H1 (cell line): Measurements from ENCODE around the gene PRSS8. TPM values are rescaled to one million over a fixed set of nuclear protein-coding genes. Genes with fewer than 3 reads are reported as not detected.

Experiments
- CTCF ChIA-PET: fragments of 300-600 bp; sonication (Branson Sonifier 250); formaldehyde crosslinking; loops from one replicate; lab custom pipeline; 2021; ENCODE audit not compliant: partially characterized antibody; lab: Charles Lee
- POLR2A ChIA-PET: fragments of 300-600 bp; sonication (Branson Sonifier 250); formaldehyde crosslinking; loops from one replicate; lab custom pipeline; 2021; ENCODE audit warnings: inconsistent platforms; ENCODE audit not compliant: partially characterized antibody; lab: Charles Lee
- DNase-seq, 2 experiments: peaks; one replicate each; pipeline versions ENCODE4 v3.0.0 to v3.0.0-alpha.2; 2010 to 2022; ENCODE audit warnings: low spot score in 2 of 2, low read depth in 1 of 2, mixed read lengths in 1 of 2
- FAIRE-seq: peaks from 2 replicates; lab custom pipeline; 2011; peaks lifted over from hg19 to GRCh38; lab: Jason Lieb, UNC
- H2AFZ ChIP-seq: 2 replicates; pipeline ENCODE4 v1.8.1; 2012; ENCODE audit warnings: low read length, inconsistent platforms
- H2AK5ac ChIP-seq: 2 replicates; pipeline ENCODE4 v1.6.1; 2013; ENCODE audit warnings: low read depth, low read length
- H2BK120ac ChIP-seq: replicated peaks from 2 replicates; pipeline ENCODE3; 2013; ENCODE audit warnings: low read depth, low read length, inconsistent platforms
- H2BK12ac ChIP-seq: 2 replicates; pipeline ENCODE4 v1.6.1; 2013; ENCODE audit warnings: low read depth, low read length
- H2BK15ac ChIP-seq: 2 replicates; pipeline ENCODE4 v1.6.1; 2013; ENCODE audit warnings: low read length
- H2BK20ac ChIP-seq: 2 replicates; pipeline ENCODE4 v1.6.1; 2013; ENCODE audit warnings: low read length
- H2BK5ac ChIP-seq: 2 replicates; pipeline ENCODE4 v1.6.1; 2013; ENCODE audit warnings: low read depth, low read length
- H3K14ac ChIP-seq: 2 replicates; pipeline ENCODE4 v1.6.1; 2013; ENCODE audit warnings: inconsistent platforms; ENCODE audit not compliant: insufficient read length
- H3K18ac ChIP-seq: 2 replicates; pipeline ENCODE4 v1.6.1; 2013; ENCODE audit warnings: low read length; ENCODE audit errors: extremely low read depth
- H3K23ac ChIP-seq: 2 replicates; pipeline ENCODE4 v1.6.1; 2013; ENCODE audit warnings: inconsistent platforms; ENCODE audit not compliant: insufficient read length
- H3K23me2 ChIP-seq: 2 replicates; pipeline ENCODE4 v1.6.1; 2013; ENCODE audit warnings: low read depth, low read length
- H3K27ac ChIP-seq: 2 replicates; pipeline ENCODE4 v1.6.1; 2011; ENCODE audit warnings: low read depth, low read length, inconsistent platforms
- H3K27me3 ChIP-seq, 4 experiments: replicated peaks in 1 of 4; 1 replicate in 1 of 4; 2 replicates in 3 of 4; pipeline versions ENCODE4 v1.6.1 to v1.8.1; 2011 to 2013; ENCODE audit warnings: low read length in 3 of 4, mild to moderate bottlenecking in 3 of 4, inconsistent platforms in 2 of 4, mixed read lengths in 2 of 4, moderate library complexity in 1 of 4; ENCODE audit not compliant: control insufficient read depth in 3 of 4, insufficient read depth in 3 of 4; ENCODE audit errors: extremely low read depth in 1 of 4
- H3K36me3 ChIP-seq, 4 experiments: 2 replicates each; pipeline versions ENCODE4 v1.6.1 to v1.8.1; 2011 to 2013; ENCODE audit warnings: mild to moderate bottlenecking in 4 of 4, low read length in 3 of 4, moderate library complexity in 2 of 4, control low read depth in 1 of 4, inconsistent platforms in 1 of 4; ENCODE audit not compliant: insufficient read depth in 4 of 4, control insufficient read depth in 2 of 4
- H3K4ac ChIP-seq: replicated peaks from 2 replicates; pipeline ENCODE3; 2013; ENCODE audit warnings: low read length, low read depth, mixed read lengths, inconsistent platforms; ENCODE audit not compliant: insufficient read length
- H3K4me1 ChIP-seq, 4 experiments: replicated peaks in 1 of 4; 1 replicate in 1 of 4; 2 replicates in 3 of 4; pipeline versions ENCODE4 v1.6.1 to v1.8.1; 2011 to 2013; ENCODE audit warnings: low read length in 3 of 4, inconsistent platforms in 2 of 4, mixed read lengths in 1 of 4; ENCODE audit not compliant: insufficient read depth in 4 of 4, control insufficient read depth in 3 of 4
- H3K4me2 ChIP-seq, 2 experiments: 2 replicates each; pipeline versions ENCODE4 v1.6.1 to v1.8.1; 2011 to 2013; ENCODE audit warnings: low read depth in 2 of 2, low read length in 2 of 2, control low read depth in 1 of 2, inconsistent platforms in 1 of 2, mild to moderate bottlenecking in 1 of 2; ENCODE audit not compliant: insufficient read depth in 1 of 2
- H3K4me3 ChIP-seq, 4 experiments: fragments of 200-600, 300-600 bp in 1 of 4; sonication (generic), shearing (Covaris generic), sonication (Bioruptor Twin) in 1 of 4; 2 replicates each; pipeline versions ENCODE4 v1.5.1 to v1.8.1; 2011 to 2016; ENCODE audit warnings: low read length in 4 of 4, low read depth in 3 of 4, control low read depth in 2 of 4, inconsistent platforms in 2 of 4, mild to moderate bottlenecking in 2 of 4, mixed read lengths in 1 of 4, moderate library complexity in 1 of 4; ENCODE audit not compliant: insufficient read depth in 2 of 4; ENCODE audit errors: extremely low read depth in 1 of 4
- H3K56ac ChIP-seq: replicated peaks from 2 replicates; pipeline ENCODE3; 2013; ENCODE audit warnings: low read depth, mild to moderate bottlenecking, mixed read lengths, low read length, inconsistent platforms; ENCODE audit not compliant: insufficient read length
- H3K79me1 ChIP-seq: 2 replicates; pipeline ENCODE4 v1.6.1; 2013; ENCODE audit warnings: low read depth, low read length, control low read depth
- H3K79me2 ChIP-seq, 2 experiments: 2 replicates each; pipeline versions ENCODE4 v1.6.1 to v1.8.1; 2012 to 2013; ENCODE audit warnings: low read length in 2 of 2, mild to moderate bottlenecking in 2 of 2, inconsistent platforms in 1 of 2; ENCODE audit not compliant: insufficient read depth in 2 of 2, control insufficient read depth in 1 of 2
- H3K9ac ChIP-seq, 4 experiments: replicated peaks in 1 of 4; 1 replicate in 1 of 4; 2 replicates in 3 of 4; pipeline versions ENCODE4 v1.6.1 to v1.8.1; 2011 to 2013; ENCODE audit warnings: low read depth in 3 of 4, low read length in 3 of 4, control low read depth in 2 of 4, mild to moderate bottlenecking in 2 of 4, moderate library complexity in 2 of 4, inconsistent platforms in 1 of 4; ENCODE audit errors: extremely low read depth in 1 of 4
- H3K9me3 ChIP-seq, 2 experiments: 2 replicates each; pipeline versions ENCODE4 v1.6.1 to v1.8.1; 2012 to 2013; ENCODE audit warnings: mild to moderate bottlenecking in 2 of 2, moderate library complexity in 2 of 2, control low read depth in 1 of 2, inconsistent platforms in 1 of 2, low read depth in 1 of 2, low read length in 1 of 2, mixed read lengths in 1 of 2; ENCODE audit not compliant: insufficient read depth in 2 of 2
- H4K20me1 ChIP-seq, 2 experiments: replicated peaks in 1 of 2; 2 replicates each; pipeline versions ENCODE3 to v1.8.1; 2011 to 2013; ENCODE audit warnings: inconsistent platforms in 2 of 2, low read length in 2 of 2, mild to moderate bottlenecking in 1 of 2; ENCODE audit not compliant: insufficient read depth in 2 of 2, control insufficient read depth in 1 of 2
- H4K5ac ChIP-seq: 2 replicates; pipeline ENCODE4 v1.6.1; 2013; ENCODE audit warnings: low read length, low read depth, mixed read lengths, inconsistent platforms; ENCODE audit not compliant: insufficient read length
- H4K8ac ChIP-seq: 2 replicates; pipeline ENCODE4 v1.8.0; 2013; ENCODE audit warnings: mild to moderate bottlenecking, moderate library complexity, low read length, inconsistent platforms; ENCODE audit not compliant: insufficient read depth; ENCODE audit errors: extremely low read depth
- H4K91ac ChIP-seq: replicated peaks from 2 replicates; pipeline ENCODE3; 2013; ENCODE audit warnings: low read length, mixed read lengths, inconsistent platforms; ENCODE audit not compliant: insufficient read length
- CREB1 ChIP-seq: IDR thresholded peaks from 2 replicates; pipeline ENCODE4 v1.6.1; 2012; ENCODE audit warnings: inconsistent platforms
- HDAC6 ChIP-seq: IDR thresholded peaks from one replicate; pipeline ENCODE4 v1.7.1; 2012; ENCODE audit warnings: low read depth, mild to moderate bottlenecking, inconsistent platforms, low read length, moderate library complexity
- PHF8 ChIP-seq: fragments of 200-600 bp; sonication (generic); conservative IDR thresholded peaks from 2 replicates; pipeline ENCODE4 v1.7.1; 2012; ENCODE audit warnings: low read depth, mild to moderate bottlenecking, inconsistent platforms, low read length, moderate library complexity
- SIRT6 ChIP-seq: IDR thresholded peaks from one replicate; pipeline ENCODE4 v1.7.1; 2012; ENCODE audit warnings: low read length, inconsistent platforms
- TBP ChIP-seq: IDR thresholded peaks from 2 replicates; pipeline ENCODE4 v1.6.1; 2011; ENCODE audit warnings: low read depth, low read length, improper control_type of control experiment
- WGBS, 2 experiments: shearing (Covaris generic) in 1 of 2; methylation state at CpG; one replicate each; pipeline versions ENCODE4 v1.1.6 to v1.1.7; 2013 to 2015; ENCODE audit warnings: low lambda C conversion rate in 2 of 2, mixed read lengths in 2 of 2, inconsistent platforms in 1 of 2, low coverage in 1 of 2, missing lambda C conversion rate in 1 of 2; ENCODE audit not compliant: insufficient replicate concordance in 2 of 2, insufficient coverage in 1 of 2, insufficient read length in 1 of 2; ENCODE audit errors: extremely low coverage in 1 of 2, missing lambda C conversion rate in 1 of 2; 5-methylcytosine and 5-hydroxymethylcytosine counted together
- polyA plus RNA-seq, 7 experiments: library from polyadenylated mRNA; depleted of rRNA in 3 of 7; stranded (reverse) in 5 of 7; unstranded in 2 of 7; fragments of >200 nt in 5 of 7; fragments of 200-250 nt in 2 of 7; gene quantifications; 1 replicate in 5 of 7; 2 replicates in 1 of 7; 4 replicates in 1 of 7; pipeline versions ENCODE4 v1.2.1 to v1.2.3, GENCODE V29; 2011 to 2013; ENCODE audit warnings: missing spikeins in 2 of 7, mixed read lengths in 2 of 7
- total RNA-seq: library from RNA; stranded (reverse); fragmentation: NEBNext Ultra II Directional; extraction: Animal tissue kit (Norgen Biotek cat#: 25700); gene quantifications from 2 replicates; pipeline ENCODE4 v1.2.1, GENCODE V29; 2021

PRSS8 gene
- total and polyA plus RNA-seq, 2 of the 8 experiments (the other 6 are each of a cell fraction or from before 2014, with no cell fraction given), result 87.7 to 273 TPM

DNA sequence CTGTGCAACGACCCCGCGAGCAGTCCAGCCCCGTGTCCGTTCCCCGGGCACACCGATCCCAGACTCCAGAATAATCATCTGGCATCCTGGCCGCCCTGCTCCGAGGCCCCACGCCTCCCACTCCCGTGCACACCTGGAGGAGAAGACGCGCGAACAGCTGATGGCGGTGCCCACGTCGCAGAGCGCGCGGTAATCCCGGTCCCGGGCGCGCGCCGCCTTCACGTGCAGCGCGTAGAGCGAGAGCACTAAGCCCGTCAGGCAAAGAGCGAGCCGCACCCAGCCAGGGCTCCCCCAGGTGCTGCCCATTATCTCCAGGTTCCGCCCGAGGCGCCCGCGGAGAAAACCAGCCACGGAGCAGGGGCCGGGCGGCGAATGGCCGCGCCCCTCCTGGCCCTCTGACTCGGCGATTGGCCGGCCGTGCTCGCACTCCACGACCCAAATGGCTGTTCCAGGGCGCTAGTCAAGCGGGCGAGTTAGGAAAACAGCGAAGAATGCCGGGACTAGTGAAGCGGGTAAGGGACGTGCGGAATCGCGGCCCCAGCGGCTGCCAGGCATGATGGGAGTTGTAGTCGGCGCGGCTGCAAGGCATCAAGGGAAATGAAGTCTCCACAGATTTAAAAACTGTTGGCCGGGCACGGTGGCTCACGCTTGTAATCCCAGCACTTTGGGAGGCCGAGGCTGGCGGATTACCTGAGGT is 41.0 kb downstream of the PRSS8 start, which contains the start of gene VKORC1:
Gene VKORC1, minus strand, starts transcription at position 374 of the 697 bp plus-strand sequence. Its CDS starts 68 bp downstream, at position 306.
- H3K9me3 ChIP-seq, result no peaks in the 10 kb centered on the region
- H2AK5ac ChIP-seq, result peak within 1 kb of the TSS; percentile 53; the same call in 1 of the 2 replicates
- FAIRE-seq, result no peak
- H2BK12ac ChIP-seq, result peak within 1 kb of the TSS; percentile 75; the same call in 1 of the 2 replicates
- peak within 1 kb of the TSS; percentile 86; the same call in 1 of the 2 replicates for H2BK5ac ChIP-seq
- no peaks in the 10 kb centered on the region for H3K27me3 ChIP-seq
- 2% methylated on average over 49 of the region's 69 CpGs; no CpG with 5 or more reads in 1 of the 2 experiments for WGBS, 2 experiments
- peak within 1 kb of the TSS; percentile 87 for H3K18ac ChIP-seq
- CTCF ChIA-PET, result interaction anchor here (0.7 to 1.4 kb wide), 2 partner anchors 13 to 21 kb away, joined by 3 to 5 read pairs; partner anchors contain the start of genes ZNF646 and ZNF668
- H3K4me3 ChIP-seq, result peak within 1 kb of the TSS; percentile 87 to 96 (median 92)
- peak; percentile 90 to 92 for DNase-seq
- H2BK20ac ChIP-seq, result peak within 1 kb of the TSS; percentile 80; the same call in 1 of the 2 replicates
- peaks cover 0 to 7% of the 10 kb centered on the region in 2 experiments; a peak in 1 of 4 replicates for H3K79me2 ChIP-seq
- peak within 1 kb of the TSS; percentile 54 for H2AFZ ChIP-seq
- peak within 1 kb of the TSS; percentile 55 for H4K91ac ChIP-seq
- peak within 1 kb of the TSS; percentile 82 for H3K56ac ChIP-seq
- peak within 1 kb of the TSS; percentile 3 for H3K4ac ChIP-seq
- H4K5ac ChIP-seq, result peak within 1 kb of the TSS; percentile 89
- peak within 1 kb of the TSS; percentile 29; the same call in 1 of the 2 replicates for H2BK15ac ChIP-seq
- no peak within 1 kb of the TSS for H3K23ac ChIP-seq
- peak within 1 kb of the TSS; percentile 16; the same call in 1 of the 2 replicates for H3K27ac ChIP-seq
- H3K14ac ChIP-seq, result peak within 1 kb of the TSS; percentile 91
- peak within 1 kb of the TSS; percentile 43 for H2BK120ac ChIP-seq
- peak within 1 kb of the TSS; percentile 83 for H4K8ac ChIP-seq
- H3K4me2 ChIP-seq, result peak within 1 kb of the TSS; percentile 85 to 91
- H3K23me2 ChIP-seq, result peaks cover 10% of the 10 kb centered on the region
- POLR2A ChIA-PET, result interaction anchor here (0.7 to 4.2 kb wide), 10 partner anchors 8 to 110 kb away, joined by 3 to 26 read pairs (median 5); partner anchors contain the start of genes FUS, HSD3B7, KAT8 and ZNF646
- H3K4me1 ChIP-seq, result peaks cover 0 to 9% (median 3%) of the 10 kb centered on the region in 4 experiments; a peak in 4 of 7 replicates
- H4K20me1 ChIP-seq, result peaks cover 2 to 13% of the 10 kb centered on the region in 2 experiments
- peaks cover 10% of the 10 kb centered on the region for H3K79me1 ChIP-seq
- H3K36me3 ChIP-seq, result peaks cover 0 to 11% (median 4%) of the 10 kb centered on the region in 4 experiments; a peak in 5 of 8 replicates
- H3K9ac ChIP-seq, result peak within 1 kb of the TSS; percentile 46 to 83 (median 73)
- TF ChIP-seq PHF8 (peak; percentile 43; the same call in 1 of the 2 replicates), HDAC6 (no peak), TBP (peak; percentile 64), CREB1 (peak; percentile 59; the same call in 1 of the 2 replicates), SIRT6 (no peak)
